DND-41 (cell line): ENCODE measurements around the gene AKR1B1.

Experiments used
- CTCF ChIP-seq: IDR thresholded peaks from 2 replicates; pipeline ENCODE4 v1.5.1; 2012; ENCODE audit warnings: borderline replicate concordance, low read length, moderate library complexity, mild to moderate bottlenecking; ENCODE audit not compliant: poor library complexity, severe bottlenecking; ENCODE audit errors: extremely low read depth
- EZH2 ChIP-seq: IDR thresholded peaks from 3 replicates; pipeline ENCODE4 v1.6.1; 2012; ENCODE audit warnings: borderline replicate concordance, low read depth, mild to moderate bottlenecking, moderate library complexity, low read length, inconsistent platforms; ENCODE audit not compliant: severe bottlenecking

GRCh38 chr7:134440067-134440466 is 18.8 kb downstream of the AKR1B1 start:
- TF ChIP-seq EZH2 (no peak), CTCF (no peak)
